Thyroid gland (tissue), 4 donors: Measurements from ENCODE around the gene PADI2. TPM values are rescaled to one million over a fixed set of nuclear protein-coding genes. Genes with fewer than 3 reads are reported as not detected.

Experiments used
- DNase-seq, 2 donors: peaks; one replicate each; pipeline ENCODE4 v3.0.0-alpha.2; 2019
- H3K27ac ChIP-seq, 3 donors: fragments of 200-600 bp; sonication (generic); 1 replicate in 2 of 3; 2 replicates in 1 of 3; pipeline ENCODE4 v1.5.1; 2016 to 2019; ENCODE audit warnings: mild to moderate bottlenecking in 1 of 3, moderate library complexity in 1 of 3
- H3K27me3 ChIP-seq: fragments of 200-600 bp; sonication (generic); one replicate; pipeline ENCODE4 v1.5.1; 2019
- H3K36me3 ChIP-seq, 2 donors: fragments of 200-600 bp; sonication (generic); one replicate each; pipeline ENCODE4 v1.5.1; 2016 to 2019
- H3K4me1 ChIP-seq, 2 donors: fragments of 200-600 bp; sonication (generic); one replicate each; pipeline ENCODE4 v1.5.1; 2017 to 2019
- H3K4me3 ChIP-seq, 3 donors: fragments of 200-600 bp; sonication (generic); replicated peaks in 1 of 3; 1 replicate in 2 of 3; 2 replicates in 1 of 3; pipeline ENCODE4 v1.5.1; 2016; ENCODE audit warnings: mild to moderate bottlenecking in 1 of 3
- H3K9me3 ChIP-seq: fragments of 200-600 bp; sonication (generic); one replicate; pipeline ENCODE4 v1.5.1; 2017
- CTCF ChIP-seq, 6 experiments: fragments of 200-600 bp in 3 of 6; fragments of 450-650 bp in 3 of 6; sonication (generic) in 3 of 6; IDR thresholded peaks; one replicate each; pipeline ENCODE4 v1.5.1; 2016 to 2019; ENCODE audit warnings: antibody characterized with exemption in 6 of 6, mild to moderate bottlenecking in 2 of 6, inconsistent platforms in 1 of 6, moderate library complexity in 1 of 6
- POLR2A ChIP-seq, 2 donors: fragments of 450-650 bp; IDR thresholded peaks; one replicate each; pipeline ENCODE4 v1.6.1; 2017; ENCODE audit warnings: antibody characterized with exemption in 2 of 2, mild to moderate bottlenecking in 2 of 2, moderate library complexity in 1 of 2
- WGBS, 2 donors: methylation state at CpG; one replicate each; pipeline ENCODE4 v1.1.5; 2017; 5-methylcytosine and 5-hydroxymethylcytosine counted together
- intact Hi-C: fragments of 100-400 bp; cut with DNase I; formaldehyde crosslinking; loops from one replicate; pipeline ENCODE4 v1.15.1; 2023
- total RNA-seq, 4 donors: library from RNA; depleted of rRNA; stranded (reverse); fragments of >200 nt; gene quantifications; one replicate each; pipeline ENCODE4 v1.2.3, GENCODE V29; 2016

PADI2 gene
- total RNA-seq, 4 donors from 2014 or later: 0.13 to 0.49 (median 0.38) TPM

DNA sequence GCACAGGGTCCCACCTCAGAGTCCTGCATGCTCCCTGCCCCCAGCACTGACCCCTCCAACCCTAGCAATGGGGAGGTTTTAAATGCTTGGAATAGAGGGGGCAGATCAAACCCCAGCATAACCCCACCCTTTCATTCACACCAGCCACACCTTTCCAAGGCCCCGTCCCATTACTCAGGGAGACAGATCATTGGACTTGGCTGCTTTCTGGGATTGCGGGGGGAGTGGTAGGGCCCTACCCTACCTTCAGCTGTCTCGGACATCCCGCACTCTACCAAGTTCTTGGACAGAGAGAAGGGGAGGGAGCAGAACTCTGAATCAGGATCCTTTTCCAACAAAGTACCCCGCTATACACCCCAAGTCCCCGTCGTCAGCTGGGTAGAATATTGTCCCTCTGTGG, 983 bp downstream of the PADI2 start:
- Histone ChIP-seq H3K9me3 (no peaks in the 10 kb centered on the region), H3K36me3 (no peaks in the 10 kb centered on the region), H3K27me3 (peaks cover 18% of the 10 kb centered on the region), H3K27ac (no peak overlapping the region), H3K4me1 (peaks cover 0 to 13% of the 10 kb centered on the region in 2 donors), H3K4me3 (no peak overlapping the region)
- TF ChIP-seq CTCF (IDR thresholded peaks at IDR 0.05) (no peak), POLR2A (IDR thresholded peaks at IDR 0.05) (no peak)
- no peak for DNase-seq
- 50 to 81% methylated on average over 7 of the region's 7 CpGs for WGBS, 2 donors
- intact Hi-C loops: no loop called here

- peaks cover 0 to 13% of the 10 kb centered on the region in 2 donors for H3K4me1 ChIP-seq
- H3K27me3 ChIP-seq: peaks cover 18% of the 10 kb centered on the region
Measured at GRCh38 chr1:17117451-17118265, 1.6 kb downstream of the PADI2 start.

GRCh38 chr1:17116643-17117042, 2.6 kb downstream of the PADI2 start:
- DNase-seq: no peak
- Histone ChIP-seq H3K36me3 (no peaks in the 10 kb centered on the region), H3K27ac (no peak overlapping the region)

More at GRCh38 chr1:17117451-17118265, 1.6 kb downstream of the PADI2 start:
- no peak overlapping the region for H3K4me3 ChIP-seq
- H3K9me3 ChIP-seq: no peaks in the 10 kb centered on the region
- WGBS, 2 donors: 55 to 62% methylated on average over 11 of the region's 16 CpGs
- H3K36me3 ChIP-seq: no peaks in the 10 kb centered on the region
- intact Hi-C loops: no loop called here
- peak; percentile 31 to 40 for DNase-seq
- TF ChIP-seq CTCF (IDR thresholded peaks at IDR 0.05) (no peak), POLR2A (IDR thresholded peaks at IDR 0.05) (no peak)
- no peak overlapping the region for H3K27ac ChIP-seq

DNA sequence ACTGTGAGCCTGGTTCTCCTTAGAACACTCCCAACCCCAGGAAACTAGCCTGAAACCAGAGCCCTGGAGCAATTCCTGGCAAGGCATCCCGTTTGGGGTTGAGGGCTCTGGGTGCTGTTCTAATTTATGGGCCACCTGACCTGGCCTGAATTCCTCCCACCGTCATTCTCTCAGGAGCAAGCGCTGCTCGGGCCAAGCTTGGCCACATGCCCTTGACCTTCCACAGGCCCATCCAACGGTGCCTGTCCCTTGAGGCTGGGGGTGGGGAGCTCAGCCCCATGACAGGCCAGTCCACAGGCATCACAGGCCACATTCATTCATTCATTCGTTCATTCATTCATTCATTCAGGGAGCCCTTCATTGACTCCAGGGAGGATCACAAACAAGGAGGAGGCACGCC, 5.3 kb downstream of the PADI2 start:
- Histone ChIP-seq H3K4me1 (peaks cover 0 to 8% of the 10 kb centered on the region in 2 donors), H3K36me3 (no peaks in the 10 kb centered on the region), H3K27me3 (peaks cover 15% of the 10 kb centered on the region), H3K9me3 (no peaks in the 10 kb centered on the region), H3K27ac (no peak overlapping the region), H3K4me3 (no peak overlapping the region)
- intact Hi-C loops: no loop called here
- TF ChIP-seq POLR2A (IDR thresholded peaks at IDR 0.05) (no peak), CTCF (IDR thresholded peaks at IDR 0.05) (no peak)
- no peak for DNase-seq
- WGBS, 2 donors: 36 to 37% methylated on average over 2 to 4 of the region's 7 CpGs

More at GRCh38 chr1:17116643-17117042, 2.6 kb downstream of the PADI2 start:
- H3K4me1 ChIP-seq: peaks cover 0 to 13% of the 10 kb centered on the region in 2 donors
- no peak overlapping the region for H3K4me3 ChIP-seq
- intact Hi-C loops: no loop called here
- H3K27me3 ChIP-seq: peaks cover 18% of the 10 kb centered on the region
- TF ChIP-seq POLR2A (IDR thresholded peaks at IDR 0.05) (no peak), CTCF (IDR thresholded peaks at IDR 0.05) (no peak)
- no peaks in the 10 kb centered on the region for H3K9me3 ChIP-seq
- WGBS, 2 donors: 47 to 77% methylated on average over 1 of the region's 1 CpG

GRCh38 chr1:17112496-17113236, 6.6 kb downstream of the PADI2 start:
- Histone ChIP-seq H3K36me3 (no peaks in the 10 kb centered on the region), H3K4me1 (peaks cover 0 to 4% of the 10 kb centered on the region in 2 donors), H3K27ac (no peak overlapping the region), H3K4me3 (no peak overlapping the region), H3K9me3 (no peaks in the 10 kb centered on the region), H3K27me3 (peaks cover 2% of the 10 kb centered on the region)
- 63 to 70% methylated on average over 4 to 6 of the region's 7 CpGs for WGBS, 2 donors
- no peak for DNase-seq
- intact Hi-C loops: no loop called here
- TF ChIP-seq CTCF (IDR thresholded peaks at IDR 0.05) (no peak), POLR2A (IDR thresholded peaks at IDR 0.05) (no peak)
